ENCODE data around the gene TSPAN4. TPM values are rescaled to one million over a fixed set of nuclear protein-coding genes. Genes with fewer than 3 reads are reported as not detected.

The TSPAN4 gene
- total RNA-seq, 3 donors from 2014 or later (not counting 1 experiment from before 2014, with no cell fraction given) = 11.2 to 18.6 (median 14.6) TPM

DNA sequence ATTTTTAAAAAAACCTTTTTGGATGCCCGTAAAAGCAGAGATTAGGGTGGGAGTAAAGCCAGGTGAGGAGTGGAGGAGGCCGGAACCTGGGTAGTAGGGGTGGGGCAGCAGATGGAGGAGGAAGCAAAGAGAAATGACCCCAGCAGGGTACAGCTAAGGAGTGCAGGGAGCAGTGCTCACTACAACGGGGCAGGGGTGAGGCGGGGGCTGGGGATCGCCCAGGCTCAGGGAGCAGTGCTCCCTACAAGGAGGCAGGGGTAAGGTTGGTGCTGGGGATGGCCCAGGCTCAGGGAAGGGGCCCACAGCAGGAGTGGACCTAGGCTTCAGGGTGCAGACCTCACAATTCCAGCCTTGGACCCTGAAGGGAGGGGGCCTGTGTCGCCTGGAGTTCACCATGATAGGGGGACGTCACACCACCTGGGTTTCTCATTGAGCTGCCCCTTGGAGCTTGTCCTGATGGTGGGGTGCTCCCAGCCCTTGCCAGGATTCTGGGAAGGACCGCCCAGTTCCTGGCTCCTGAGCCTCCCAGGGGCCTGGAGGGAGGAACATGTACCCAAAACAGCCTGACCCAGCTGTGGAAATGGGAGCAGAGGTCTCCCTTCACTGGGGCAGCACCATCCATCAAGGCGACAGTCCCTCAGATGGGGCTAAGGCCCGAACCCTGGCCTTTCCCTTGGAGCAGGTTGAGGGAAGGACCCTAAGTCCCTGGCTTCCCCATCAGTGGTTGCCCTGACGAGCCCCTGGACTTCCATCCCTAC, 26.8 kb upstream of the TSPAN4 start:
- H3K9me3 ChIP-seq (ENCODE audit: control insufficient read depth, insufficient read depth, low read length) = no peaks in the 10 kb centered on the region
- no peak overlapping the region for H3K4me3 Mint-ChIP-seq
- ATAC-seq (no peak), DNase-seq (no peak)
- no peaks in the 10 kb centered on the region for H3K36me3 Mint-ChIP-seq
- TF ChIP-seq, protein P1, sequence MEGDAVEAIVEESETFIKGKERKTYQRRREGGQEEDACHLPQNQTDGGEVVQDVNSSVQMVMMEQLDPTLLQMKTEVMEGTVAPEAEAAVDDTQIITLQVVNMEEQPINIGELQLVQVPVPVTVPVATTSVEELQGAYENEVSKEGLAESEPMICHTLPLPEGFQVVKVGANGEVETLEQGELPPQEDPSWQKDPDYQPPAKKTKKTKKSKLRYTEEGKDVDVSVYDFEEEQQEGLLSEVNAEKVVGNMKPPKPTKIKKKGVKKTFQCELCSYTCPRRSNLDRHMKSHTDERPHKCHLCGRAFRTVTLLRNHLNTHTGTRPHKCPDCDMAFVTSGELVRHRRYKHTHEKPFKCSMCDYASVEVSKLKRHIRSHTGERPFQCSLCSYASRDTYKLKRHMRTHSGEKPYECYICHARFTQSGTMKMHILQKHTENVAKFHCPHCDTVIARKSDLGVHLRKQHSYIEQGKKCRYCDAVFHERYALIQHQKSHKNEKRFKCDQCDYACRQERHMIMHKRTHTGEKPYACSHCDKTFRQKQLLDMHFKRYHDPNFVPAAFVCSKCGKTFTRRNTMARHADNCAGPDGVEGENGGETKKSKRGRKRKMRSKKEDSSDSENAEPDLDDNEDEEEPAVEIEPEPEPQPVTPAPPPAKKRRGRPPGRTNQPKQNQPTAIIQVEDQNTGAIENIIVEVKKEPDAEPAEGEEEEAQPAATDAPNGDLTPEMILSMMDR (IDR thresholded peaks at IDR 0.05) = no peak
- no peaks in the 10 kb centered on the region for H3K27me3 ChIP-seq (ENCODE audit: control insufficient read depth, insufficient read depth, low read length)
- H3K9me3 Mint-ChIP-seq = no peaks in the 10 kb centered on the region
- no peak overlapping the region for H3K4me3 ChIP-seq (ENCODE audit: low read length)
- peaks cover 4 to 13% of the 10 kb centered on the region in 2 donors for H3K4me1 Mint-ChIP-seq
- H3K4me1 ChIP-seq (ENCODE audit: control insufficient read depth, insufficient read depth, low read length) = peaks cover 28% of the 10 kb centered on the region
- intact Hi-C loops (cut with micrococcal nuclease) = no loop called here
- H3K27ac Mint-ChIP-seq = no peak overlapping the region
- no peak overlapping the region for H3K27ac ChIP-seq (ENCODE audit: low read length)
- WGBS (ENCODE audit: insufficient coverage) = 94% methylated on average over 11 of the region's 11 CpGs
- peaks cover 26% of the 10 kb centered on the region for H3K36me3 ChIP-seq (ENCODE audit: control insufficient read depth, insufficient read depth, low read length)
- H3K27me3 Mint-ChIP-seq (ENCODE audit: low read depth in 2 of 2) = no peaks in the 10 kb centered on the region

DNA sequence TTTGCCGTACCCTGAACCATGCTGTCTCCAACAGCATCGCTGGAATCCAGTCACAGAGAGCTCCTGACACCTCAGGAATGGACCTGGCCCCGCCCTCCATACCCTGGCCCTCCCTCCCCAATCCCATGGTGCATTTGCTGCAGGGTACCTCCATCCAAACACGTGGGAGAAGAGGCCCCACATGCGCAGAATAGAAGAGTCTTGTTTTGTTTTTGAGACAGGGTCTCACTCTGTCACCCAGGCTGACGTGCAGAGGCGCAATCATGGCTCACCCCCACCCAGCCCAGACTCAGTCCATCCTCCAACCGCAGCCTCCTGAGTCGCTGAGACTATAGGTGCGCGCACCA, 26.2 kb upstream of the TSPAN4 start:
- no peaks in the 10 kb centered on the region for H3K27me3 Mint-ChIP-seq (ENCODE audit: low read depth in 2 of 2)
- no peak overlapping the region for H3K4me3 Mint-ChIP-seq
- no peaks in the 10 kb centered on the region for H3K9me3 Mint-ChIP-seq
- Histone ChIP-seq H3K27me3 (ENCODE audit: control insufficient read depth, insufficient read depth, low read length) (no peaks in the 10 kb centered on the region), H3K27ac (ENCODE audit: low read length) (no peak overlapping the region), H3K4me3 (ENCODE audit: low read length) (no peak overlapping the region), H3K4me1 (ENCODE audit: control insufficient read depth, insufficient read depth, low read length) (peaks cover 28% of the 10 kb centered on the region), H3K9me3 (ENCODE audit: control insufficient read depth, insufficient read depth, low read length) (no peaks in the 10 kb centered on the region), H3K36me3 (ENCODE audit: control insufficient read depth, insufficient read depth, low read length) (peaks cover 28% of the 10 kb centered on the region)
- H3K4me1 Mint-ChIP-seq = peaks cover 0 to 12% of the 10 kb centered on the region in 2 donors
- no peak overlapping the region for H3K27ac Mint-ChIP-seq
- ATAC-seq = no peak
- intact Hi-C loops (cut with micrococcal nuclease) = no loop called here
- no peak for DNase-seq
- H3K36me3 Mint-ChIP-seq = no peaks in the 10 kb centered on the region
- TF ChIP-seq, protein P1 (IDR thresholded peaks at IDR 0.05) = no peak
- 88% methylated on average over 7 of the region's 11 CpGs for WGBS (ENCODE audit: insufficient coverage)

DNA sequence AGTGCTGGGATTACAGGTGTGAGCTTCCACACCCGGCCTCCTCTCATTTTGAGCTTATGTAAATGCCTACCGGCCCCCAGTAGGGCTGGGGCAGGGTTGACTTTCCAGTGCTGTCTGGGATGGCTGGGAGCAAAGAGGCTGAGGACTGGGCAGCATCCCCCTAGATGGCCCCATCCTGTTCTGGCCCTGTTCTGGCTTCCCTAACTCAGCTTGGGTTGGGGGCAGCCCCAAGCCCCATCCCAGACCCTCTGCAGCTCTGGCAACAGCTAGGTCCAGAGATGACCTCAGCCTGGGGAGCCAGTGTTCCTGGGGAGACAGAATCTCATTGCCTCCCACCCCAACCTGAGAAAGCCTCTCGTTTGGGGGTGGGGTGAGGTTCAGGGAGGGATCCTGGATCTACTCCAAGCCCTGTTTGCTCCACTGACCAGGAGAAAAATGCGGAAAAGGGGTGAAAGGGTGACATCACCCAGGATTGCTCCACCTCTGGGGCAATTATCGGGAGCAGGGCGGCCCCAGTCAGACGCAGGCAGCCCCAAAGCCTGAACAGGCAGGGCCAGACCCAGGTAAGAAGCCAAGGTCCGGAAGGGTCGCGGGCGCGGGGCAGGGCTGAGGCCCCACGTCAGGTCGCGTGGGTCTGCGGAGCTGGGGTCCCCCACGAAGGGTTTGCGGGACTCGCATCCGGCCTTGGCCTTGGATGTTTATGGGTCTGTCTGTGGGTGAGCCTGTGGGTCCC, 24.1 kb upstream of the TSPAN4 start, which contains the start of gene PNPLA2:
TSS of gene PNPLA2 (plus strand) at position 519 of the 733 bp plus-strand sequence. CDS start 805 bp downstream, outside the sequence.
- Mint-ChIP-seq H3K27ac (peak within 1 kb of the TSS; percentile 81 to 88), H3K36me3 (no peaks in the 10 kb centered on the region), H3K4me1 (peaks cover 0 to 17% of the 10 kb centered on the region in 2 donors), H3K27me3 (ENCODE audit: low read depth in 2 of 2) (no peaks in the 10 kb centered on the region), H3K4me3 (peak within 1 kb of the TSS; percentile 90), H3K9me3 (no peaks in the 10 kb centered on the region)
- peak within 1 kb of the TSS; percentile 59 for H3K4me3 ChIP-seq (ENCODE audit: low read length)
- 41% methylated on average over 19 of the region's 20 CpGs for WGBS (ENCODE audit: insufficient coverage)
- intact Hi-C loops (cut with micrococcal nuclease) = loop anchor here (1.0 kb wide), 1 partner anchor 9 kb away; the partner anchor contains the start of gene RPLP2
- no peaks in the 10 kb centered on the region for H3K9me3 ChIP-seq (ENCODE audit: control insufficient read depth, insufficient read depth, low read length)
- no peaks in the 10 kb centered on the region for H3K27me3 ChIP-seq (ENCODE audit: control insufficient read depth, insufficient read depth, low read length)
- DNase-seq = no peak
- H3K27ac ChIP-seq (ENCODE audit: low read length) = peak within 1 kb of the TSS; percentile 81
- peaks cover 33% of the 10 kb centered on the region for H3K4me1 ChIP-seq (ENCODE audit: control insufficient read depth, insufficient read depth, low read length)
- TF ChIP-seq, protein P1 (IDR thresholded peaks at IDR 0.05) = no peak
- H3K36me3 ChIP-seq (ENCODE audit: control insufficient read depth, insufficient read depth, low read length) = peaks cover 9% of the 10 kb centered on the region
- no peak for ATAC-seq
